Measurements from ENCODE around the gene NR6A1.

DNA sequence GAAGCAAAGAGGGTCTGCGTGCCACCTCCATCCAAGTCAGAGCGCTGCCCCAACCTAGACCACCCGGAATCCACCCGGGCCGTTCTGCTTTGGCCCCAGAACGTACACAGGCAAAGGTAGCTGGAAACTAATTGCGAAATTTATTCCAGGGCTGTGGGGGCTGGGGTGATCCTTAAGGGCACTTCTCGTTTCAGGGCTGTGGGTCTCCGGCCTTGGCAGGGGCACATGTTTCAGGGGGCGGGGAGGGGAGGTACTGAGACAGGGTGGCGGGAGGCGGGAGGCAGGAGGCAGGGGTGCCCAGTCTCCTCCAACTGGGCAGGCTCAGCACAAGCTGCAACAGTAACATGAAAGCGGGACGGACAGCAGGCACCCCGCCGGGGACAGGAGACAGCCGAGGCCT lies 290.0 kb downstream of the NR6A1 start:
- TF ChIP-seq EP300 (IDR thresholded peaks at IDR 0.05): no peak
- no peak for TF ChIP-seq CTCF (IDR thresholded peaks at IDR 0.05)
